ENCODE data around the gene ARHGEF16. TPM values are rescaled to one million over a fixed set of nuclear protein-coding genes. Genes with fewer than 3 reads are reported as not detected.

ARHGEF16 gene
- total RNA-seq, 1 experiment from 2014 or later: 17.2 TPM

- no peak overlapping the region for H3K27ac Mint-ChIP-seq
- CTCF ChIA-PET: interaction anchor here (1.2 kb wide), 1 partner anchor 40 kb away, joined by 5 read pairs; no protein-coding TSS in a partner anchor
- ATAC-seq: no peak
- no peak overlapping the region for H3K4me3 Mint-ChIP-seq
- TF ChIP-seq SP1 (CRISPR knock-in tag; conservative IDR thresholded peaks at IDR 0.05) (no peak), ESRRA (CRISPR knock-in tag; IDR thresholded peaks at IDR 0.05; ENCODE audit: borderline replicate concordance) (no peak), MYBL2 (CRISPR knock-in tag; IDR thresholded peaks at IDR 0.05) (no peak), TCF7 (CRISPR knock-in tag; IDR thresholded peaks at IDR 0.05; ENCODE audit: low read depth) (no peak), OVOL2 (CRISPR knock-in tag; IDR thresholded peaks at IDR 0.05; ENCODE audit: borderline replicate concordance) (no peak), ATF1 (CRISPR knock-in tag; IDR thresholded peaks at IDR 0.05) (no peak), SMAD4 (CRISPR knock-in tag; IDR thresholded peaks at IDR 0.05) (no peak), GABPB1 (CRISPR knock-in tag; IDR thresholded peaks at IDR 0.05) (no peak), ETV6 (CRISPR knock-in tag; IDR thresholded peaks at IDR 0.05) (no peak), RELA (CRISPR knock-in tag; IDR thresholded peaks at IDR 0.05; ENCODE audit: borderline replicate concordance) (no peak)
- TF ChIP-seq, protein P1, sequence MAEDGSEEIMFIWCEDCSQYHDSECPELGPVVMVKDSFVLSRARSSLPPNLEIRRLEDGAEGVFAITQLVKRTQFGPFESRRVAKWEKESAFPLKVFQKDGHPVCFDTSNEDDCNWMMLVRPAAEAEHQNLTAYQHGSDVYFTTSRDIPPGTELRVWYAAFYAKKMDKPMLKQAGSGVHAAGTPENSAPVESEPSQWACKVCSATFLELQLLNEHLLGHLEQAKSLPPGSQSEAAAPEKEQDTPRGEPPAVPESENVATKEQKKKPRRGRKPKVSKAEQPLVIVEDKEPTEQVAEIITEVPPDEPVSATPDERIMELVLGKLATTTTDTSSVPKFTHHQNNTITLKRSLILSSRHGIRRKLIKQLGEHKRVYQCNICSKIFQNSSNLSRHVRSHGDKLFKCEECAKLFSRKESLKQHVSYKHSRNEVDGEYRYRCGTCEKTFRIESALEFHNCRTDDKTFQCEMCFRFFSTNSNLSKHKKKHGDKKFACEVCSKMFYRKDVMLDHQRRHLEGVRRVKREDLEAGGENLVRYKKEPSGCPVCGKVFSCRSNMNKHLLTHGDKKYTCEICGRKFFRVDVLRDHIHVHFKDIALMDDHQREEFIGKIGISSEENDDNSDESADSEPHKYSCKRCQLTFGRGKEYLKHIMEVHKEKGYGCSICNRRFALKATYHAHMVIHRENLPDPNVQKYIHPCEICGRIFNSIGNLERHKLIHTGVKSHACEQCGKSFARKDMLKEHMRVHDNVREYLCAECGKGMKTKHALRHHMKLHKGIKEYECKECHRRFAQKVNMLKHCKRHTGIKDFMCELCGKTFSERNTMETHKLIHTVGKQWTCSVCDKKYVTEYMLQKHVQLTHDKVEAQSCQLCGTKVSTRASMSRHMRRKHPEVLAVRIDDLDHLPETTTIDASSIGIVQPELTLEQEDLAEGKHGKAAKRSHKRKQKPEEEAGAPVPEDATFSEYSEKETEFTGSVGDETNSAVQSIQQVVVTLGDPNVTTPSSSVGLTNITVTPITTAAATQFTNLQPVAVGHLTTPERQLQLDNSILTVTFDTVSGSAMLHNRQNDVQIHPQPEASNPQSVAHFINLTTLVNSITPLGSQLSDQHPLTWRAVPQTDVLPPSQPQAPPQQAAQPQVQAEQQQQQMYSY (CRISPR knock-in tag; IDR thresholded peaks at IDR 0.05): no peak
- TF ChIP-seq, protein P2, sequence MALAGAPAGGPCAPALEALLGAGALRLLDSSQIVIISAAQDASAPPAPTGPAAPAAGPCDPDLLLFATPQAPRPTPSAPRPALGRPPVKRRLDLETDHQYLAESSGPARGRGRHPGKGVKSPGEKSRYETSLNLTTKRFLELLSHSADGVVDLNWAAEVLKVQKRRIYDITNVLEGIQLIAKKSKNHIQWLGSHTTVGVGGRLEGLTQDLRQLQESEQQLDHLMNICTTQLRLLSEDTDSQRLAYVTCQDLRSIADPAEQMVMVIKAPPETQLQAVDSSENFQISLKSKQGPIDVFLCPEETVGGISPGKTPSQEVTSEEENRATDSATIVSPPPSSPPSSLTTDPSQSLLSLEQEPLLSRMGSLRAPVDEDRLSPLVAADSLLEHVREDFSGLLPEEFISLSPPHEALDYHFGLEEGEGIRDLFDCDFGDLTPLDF (CRISPR knock-in tag; IDR thresholded peaks at IDR 0.05): no peak
- TF ChIP-seq, protein P3, sequence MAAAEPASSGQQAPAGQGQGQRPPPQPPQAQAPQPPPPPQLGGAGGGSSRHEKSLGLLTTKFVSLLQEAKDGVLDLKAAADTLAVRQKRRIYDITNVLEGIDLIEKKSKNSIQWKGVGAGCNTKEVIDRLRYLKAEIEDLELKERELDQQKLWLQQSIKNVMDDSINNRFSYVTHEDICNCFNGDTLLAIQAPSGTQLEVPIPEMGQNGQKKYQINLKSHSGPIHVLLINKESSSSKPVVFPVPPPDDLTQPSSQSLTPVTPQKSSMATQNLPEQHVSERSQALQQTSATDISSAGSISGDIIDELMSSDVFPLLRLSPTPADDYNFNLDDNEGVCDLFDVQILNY (CRISPR knock-in tag; IDR thresholded peaks at IDR 0.05): no peak
- no peaks in the 10 kb centered on the region for H3K36me3 Mint-ChIP-seq
- peaks cover 7% of the 10 kb centered on the region; the same call in 1 of the 2 replicates for H3K9me3 Mint-ChIP-seq
- H3K27me3 Mint-ChIP-seq (ENCODE audit: low read depth): no peaks in the 10 kb centered on the region; the same call in 1 of the 2 replicates
- POLR2A ChIA-PET: no interaction called here
- peaks cover 7% of the 10 kb centered on the region for H3K4me1 Mint-ChIP-seq
- no peak for DNase-seq (ENCODE audit: low spot score)
These were observed 3.5 kb upstream of the ARHGEF16 start for GRCh38 chr1:3450983-3451382.

DNA sequence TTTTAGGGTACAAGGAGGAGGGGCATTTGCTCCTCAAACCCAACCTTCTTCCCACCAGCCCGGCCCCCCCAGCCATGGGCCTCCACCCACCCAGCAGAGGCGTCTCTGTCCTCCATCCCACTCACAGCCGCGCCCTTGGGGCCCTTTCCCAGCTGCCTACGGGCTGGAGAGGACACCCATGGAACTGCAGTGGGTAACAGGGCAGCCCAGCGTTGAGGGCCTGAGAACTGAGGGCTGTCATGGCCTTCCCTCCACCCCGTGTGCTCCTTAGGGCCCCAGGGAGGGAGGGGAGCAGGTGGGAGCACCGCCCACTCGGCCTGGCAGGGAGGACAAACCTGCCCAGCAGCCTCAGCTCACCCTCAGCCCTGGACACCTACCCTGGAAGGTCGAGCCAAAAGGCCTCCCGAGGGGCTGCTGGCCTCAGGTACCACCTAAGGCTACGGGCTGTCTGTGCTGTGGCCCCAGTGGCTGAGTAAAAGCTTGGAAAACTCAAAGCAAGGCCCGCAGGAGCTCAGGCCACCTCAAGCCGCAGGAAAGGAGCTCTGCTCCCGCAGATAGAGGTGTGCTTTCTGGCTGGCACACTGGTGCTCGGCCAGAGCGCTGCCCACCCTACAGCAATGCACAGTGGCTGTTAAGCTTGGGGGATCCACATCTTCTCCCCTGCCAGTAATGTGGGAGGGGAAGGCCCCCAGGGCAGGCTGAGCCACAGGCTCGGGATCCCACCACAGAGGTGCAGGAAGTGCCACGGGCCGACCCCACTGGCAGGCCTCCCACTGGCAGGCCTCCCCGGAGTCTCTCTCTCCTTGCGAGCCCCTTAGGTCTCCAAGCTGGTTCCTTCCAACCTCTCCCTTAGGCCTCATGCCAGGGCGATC is 2.2 kb upstream of the ARHGEF16 start:
- no peak for DNase-seq (ENCODE audit: low spot score)
- ATAC-seq: no peak
- Mint-ChIP-seq H3K4me1 (peaks cover 7% of the 10 kb centered on the region), H3K9me3 (peaks cover 7% of the 10 kb centered on the region; the same call in 1 of the 2 replicates), H3K4me3 (no peak overlapping the region), H3K27ac (no peak overlapping the region), H3K27me3 (ENCODE audit: low read depth) (no peaks in the 10 kb centered on the region; the same call in 1 of the 2 replicates), H3K36me3 (no peaks in the 10 kb centered on the region)
- ChIA-PET POLR2A (interaction anchor here (1.2 to 1.7 kb wide), 2 partner anchors 19 to 30 kb away, joined by 3 to 11 read pairs; no protein-coding TSS in a partner anchor), CTCF (interaction anchor here (0.5 to 3.8 kb wide), 65 partner anchors 8 to 1378 kb away, joined by 3 to 165 read pairs (median 5); partner anchors contain the start of genes MEGF6 and PANK4)
- no peak for TF ChIP-seq ATF1 (CRISPR knock-in tag; IDR thresholded peaks at IDR 0.05)
- TF ChIP-seq ZNF396 (CRISPR knock-in tag; IDR thresholded peaks at IDR 0.05; ENCODE audit: borderline replicate concordance): no peak
- TF ChIP-seq ZSCAN18 (CRISPR knock-in tag; IDR thresholded peaks at IDR 0.05): no peak
- no peak for TF ChIP-seq KAT7 (CRISPR knock-in tag; IDR thresholded peaks at IDR 0.05; ENCODE audit: borderline replicate concordance)
- no peak for TF ChIP-seq TEAD1 (CRISPR knock-in tag; IDR thresholded peaks at IDR 0.05)
- TF ChIP-seq EMX1 (CRISPR knock-in tag; IDR thresholded peaks at IDR 0.05): no peak
- no peak for TF ChIP-seq ESRRA (CRISPR knock-in tag; IDR thresholded peaks at IDR 0.05; ENCODE audit: borderline replicate concordance)
- TF ChIP-seq, protein P4, sequence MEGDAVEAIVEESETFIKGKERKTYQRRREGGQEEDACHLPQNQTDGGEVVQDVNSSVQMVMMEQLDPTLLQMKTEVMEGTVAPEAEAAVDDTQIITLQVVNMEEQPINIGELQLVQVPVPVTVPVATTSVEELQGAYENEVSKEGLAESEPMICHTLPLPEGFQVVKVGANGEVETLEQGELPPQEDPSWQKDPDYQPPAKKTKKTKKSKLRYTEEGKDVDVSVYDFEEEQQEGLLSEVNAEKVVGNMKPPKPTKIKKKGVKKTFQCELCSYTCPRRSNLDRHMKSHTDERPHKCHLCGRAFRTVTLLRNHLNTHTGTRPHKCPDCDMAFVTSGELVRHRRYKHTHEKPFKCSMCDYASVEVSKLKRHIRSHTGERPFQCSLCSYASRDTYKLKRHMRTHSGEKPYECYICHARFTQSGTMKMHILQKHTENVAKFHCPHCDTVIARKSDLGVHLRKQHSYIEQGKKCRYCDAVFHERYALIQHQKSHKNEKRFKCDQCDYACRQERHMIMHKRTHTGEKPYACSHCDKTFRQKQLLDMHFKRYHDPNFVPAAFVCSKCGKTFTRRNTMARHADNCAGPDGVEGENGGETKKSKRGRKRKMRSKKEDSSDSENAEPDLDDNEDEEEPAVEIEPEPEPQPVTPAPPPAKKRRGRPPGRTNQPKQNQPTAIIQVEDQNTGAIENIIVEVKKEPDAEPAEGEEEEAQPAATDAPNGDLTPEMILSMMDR (IDR thresholded peaks at IDR 0.05): no peak
- no peak for TF ChIP-seq SOX15 (CRISPR knock-in tag; IDR thresholded peaks at IDR 0.05)
- no peak for TF ChIP-seq FOXP1 (CRISPR knock-in tag; IDR thresholded peaks at IDR 0.05; ENCODE audit: borderline replicate concordance)

Measured in WTC11 (cell line).